H9 (cell line): ENCODE data around the gene NF1. TPM values are rescaled to one million over a fixed set of nuclear protein-coding genes. Genes with fewer than 3 reads are reported as not detected.
A peak's percentile ranks its signal among the peaks of the same experiment; 100 is the strongest.

Experiments used
- DNase-seq: peaks from one replicate; pipeline ENCODE4 v3.0.0-alpha.2; 2017
- H2AFZ ChIP-seq: one replicate; pipeline ENCODE4 v1.6.1; 2013; ENCODE audit warnings: mild to moderate bottlenecking, low read length, control low read depth, moderate library complexity
- H2AK5ac ChIP-seq: 2 replicates; pipeline ENCODE4 v1.6.1; 2013; ENCODE audit warnings: low read length, control low read depth, mixed read lengths; ENCODE audit not compliant: insufficient read length
- H2BK120ac ChIP-seq: one replicate; pipeline ENCODE4 v1.6.1; 2013; ENCODE audit warnings: low read depth, mild to moderate bottlenecking, low read length, control low read depth, inconsistent platforms; ENCODE audit not compliant: poor library complexity, severe bottlenecking
- H2BK12ac ChIP-seq: 2 replicates; pipeline ENCODE4 v1.6.1; 2013; ENCODE audit warnings: low read length, control low read depth, mixed read lengths, low read depth; ENCODE audit not compliant: insufficient read length
- H2BK15ac ChIP-seq: 2 replicates; pipeline ENCODE4 v1.6.1; 2013; ENCODE audit warnings: low read depth, low read length, control low read depth
- H2BK20ac ChIP-seq: one replicate; pipeline ENCODE4 v1.6.1; 2013; ENCODE audit warnings: low read depth, mild to moderate bottlenecking, low read length, control low read depth, inconsistent platforms; ENCODE audit not compliant: poor library complexity, severe bottlenecking
- H2BK5ac ChIP-seq: 2 replicates; pipeline ENCODE4 v1.6.1; 2013; ENCODE audit warnings: low read length, control low read depth, mixed read lengths; ENCODE audit not compliant: insufficient read length
- H3K14ac ChIP-seq: 2 replicates; pipeline ENCODE4 v1.6.1; 2013; ENCODE audit warnings: low read length, control low read depth; ENCODE audit not compliant: insufficient read depth
- H3K18ac ChIP-seq: 2 replicates; pipeline ENCODE4 v1.6.1; 2013; ENCODE audit warnings: low read depth, mild to moderate bottlenecking, mixed read lengths, low read length, control low read depth; ENCODE audit not compliant: insufficient read length
- H3K23ac ChIP-seq: 2 replicates; pipeline ENCODE4 v1.6.1; 2013; ENCODE audit warnings: low read length, control low read depth, mixed read lengths, low read depth; ENCODE audit not compliant: insufficient read length
- H3K23me2 ChIP-seq: 2 replicates; pipeline ENCODE4 v1.6.1; 2013; ENCODE audit warnings: low read depth, mild to moderate bottlenecking, mixed read lengths, low read length, control low read depth; ENCODE audit not compliant: insufficient read length, poor library complexity, severe bottlenecking
- H3K27ac ChIP-seq: 2 replicates; pipeline ENCODE4 v1.5.1; 2013; ENCODE audit warnings: low read length, control low read depth, mixed read lengths, low read depth; ENCODE audit not compliant: insufficient read length
- H3K27me3 ChIP-seq: 2 replicates; pipeline ENCODE4 v1.6.1; 2013; ENCODE audit warnings: low read length, control low read depth, inconsistent platforms; ENCODE audit not compliant: insufficient read depth
- H3K4ac ChIP-seq: 2 replicates; pipeline ENCODE4 v1.6.1; 2013; ENCODE audit warnings: low read depth, mild to moderate bottlenecking, control low read depth, inconsistent platforms, low read length, moderate library complexity
- H3K4me1 ChIP-seq: 2 replicates; pipeline ENCODE4 v1.6.1; 2013; ENCODE audit warnings: low read length, control low read depth, inconsistent platforms; ENCODE audit not compliant: insufficient read depth
- H3K4me2 ChIP-seq: 2 replicates; pipeline ENCODE4 v1.6.1; 2013; ENCODE audit warnings: low read length, control low read depth, mixed read lengths; ENCODE audit not compliant: insufficient read length, insufficient read depth
- H3K56ac ChIP-seq: 2 replicates; pipeline ENCODE4 v1.6.1; 2013; ENCODE audit warnings: low read depth, mild to moderate bottlenecking, mixed read lengths, low read length, control low read depth; ENCODE audit not compliant: insufficient read length
- H3K79me1 ChIP-seq: 2 replicates; pipeline ENCODE4 v1.6.1; 2013; ENCODE audit warnings: low read depth, mild to moderate bottlenecking, moderate library complexity, low read length, control low read depth, inconsistent platforms; ENCODE audit not compliant: insufficient read depth, poor library complexity, severe bottlenecking
- H3K79me2 ChIP-seq: 2 replicates; pipeline ENCODE4 v1.6.1; 2013; ENCODE audit warnings: low read length, control low read depth, inconsistent platforms; ENCODE audit not compliant: insufficient read depth
- H3K9ac ChIP-seq: 2 replicates; pipeline ENCODE4 v1.6.1; 2013; ENCODE audit warnings: low read length, control low read depth, mixed read lengths; ENCODE audit not compliant: insufficient read length; ENCODE audit errors: extremely low read depth
- H3K9me3 ChIP-seq: one replicate; pipeline ENCODE4 v1.6.1; 2013; ENCODE audit warnings: low read depth, low read length, inconsistent platforms; ENCODE audit not compliant: control insufficient read depth
- H3T11ph ChIP-seq: one replicate; pipeline ENCODE4 v1.6.1; 2013; ENCODE audit warnings: mild to moderate bottlenecking, low read length, control low read depth, inconsistent platforms
- H4K20me1 ChIP-seq: one replicate; pipeline ENCODE4 v1.6.1; 2013; ENCODE audit not compliant: control insufficient read depth, insufficient read length, insufficient read depth
- H4K5ac ChIP-seq: 2 replicates; pipeline ENCODE4 v1.6.1; 2013; ENCODE audit warnings: low read depth, mild to moderate bottlenecking, mixed read lengths, low read length, control low read depth; ENCODE audit not compliant: insufficient read length
- H4K8ac ChIP-seq: replicated peaks from 2 replicates; pipeline ENCODE4 v1.6.1; 2013; ENCODE audit warnings: low read length, control low read depth, mixed read lengths, low read depth; ENCODE audit not compliant: insufficient read length
- H4K91ac ChIP-seq: 2 replicates; pipeline ENCODE4 v1.6.1; 2013; ENCODE audit warnings: low read depth, mild to moderate bottlenecking, moderate library complexity, mixed read lengths, low read length, control low read depth; ENCODE audit not compliant: insufficient read length
- H3K27ac Mint-ChIP-seq, 3 experiments: 2 replicates in 2 of 3; 3 replicates in 1 of 3; pipeline ENCODE4 v1.8.0; 2020 to 2021; ENCODE audit warnings: mixed read lengths in 3 of 3, mild to moderate bottlenecking in 1 of 3, moderate library complexity in 1 of 3
- H3K27me3 Mint-ChIP-seq: 2 replicates; pipeline ENCODE4 v1.8.0; 2021; ENCODE audit warnings: low read depth, mild to moderate bottlenecking, moderate library complexity, mixed read lengths
- H3K36me3 Mint-ChIP-seq, 3 experiments: 2 replicates in 2 of 3; 3 replicates in 1 of 3; pipeline ENCODE4 v1.8.0; 2020 to 2021; ENCODE audit warnings: low read depth in 3 of 3, mixed read lengths in 3 of 3; ENCODE audit not compliant: insufficient read depth in 1 of 3
- H3K4me1 Mint-ChIP-seq, 2 experiments: 2 replicates each; pipeline ENCODE4 v1.8.0; 2020; ENCODE audit warnings: mixed read lengths in 2 of 2
- H3K4me3 Mint-ChIP-seq, 2 experiments: 2 replicates in 1 of 2; 3 replicates in 1 of 2; pipeline ENCODE4 v1.8.0; 2020 to 2021; ENCODE audit warnings: mild to moderate bottlenecking in 2 of 2, mixed read lengths in 2 of 2, moderate library complexity in 1 of 2
- H3K9me3 Mint-ChIP-seq, 2 experiments: 2 replicates in 1 of 2; 3 replicates in 1 of 2; pipeline ENCODE4 v1.8.0; 2020; ENCODE audit warnings: mild to moderate bottlenecking in 2 of 2, mixed read lengths in 2 of 2, moderate library complexity in 1 of 2
- WGBS: extraction: QIAGEN DNeasy Blood & Tissue Kit; methylation state at CpG from one replicate; pipeline ENCODE4 v1.1.7; 2013; ENCODE audit warnings: missing lambda C conversion rate, low lambda C conversion rate, mixed read lengths; ENCODE audit not compliant: insufficient read length; ENCODE audit errors: extremely low coverage; 5-methylcytosine and 5-hydroxymethylcytosine counted together
- total RNA-seq: library from RNA; stranded (reverse); gene quantifications from 2 replicates; pipeline ENCODE4 v1.2.1, GENCODE V29; 2021
- TF ChIP-seq, protein P1 (sequence below): fragments of 200-600 bp; sonication (generic); conservative IDR thresholded peaks from 3 replicates; pipeline ENCODE4 v1.8.0; 2021; ENCODE audit warnings: antibody characterized with exemption, mild to moderate bottlenecking

NF1 gene
- total RNA-seq, 1 experiment from 2014 or later, result 38.1 TPM

DNA sequence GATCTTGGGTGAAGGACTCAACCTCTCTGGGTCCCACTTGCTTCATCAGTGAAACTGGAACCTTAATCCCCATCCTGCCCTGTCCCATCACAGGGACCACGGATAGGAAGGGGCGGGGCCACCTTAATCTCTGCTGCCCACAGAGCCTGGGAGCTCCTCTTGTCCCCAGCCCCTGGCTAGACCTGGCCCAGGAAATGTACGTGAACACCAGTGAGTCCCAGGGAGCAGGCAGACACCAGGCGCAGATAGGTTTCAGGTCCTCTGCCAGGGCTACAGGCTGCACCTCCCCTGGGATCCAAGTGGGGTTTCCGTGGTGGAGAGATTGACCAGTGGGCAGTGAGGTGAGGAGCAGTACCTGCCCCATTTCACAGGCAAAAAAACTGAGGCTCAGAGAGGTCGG is 317.7 kb downstream of the NF1 start:
- peaks cover 4% of the 10 kb centered on the region for H4K20me1 ChIP-seq

More for the DNA sequence above, 317.7 kb downstream of the NF1 start:
- Mint-ChIP-seq H3K9me3 (no peaks in the 10 kb centered on the region; a peak in 1 of 5 replicates), H3K27me3 (no peaks in the 10 kb centered on the region), H3K27ac (no peak overlapping the region), H3K36me3 (no peaks in the 10 kb centered on the region), H3K4me1 (peaks cover 38 to 77% of the 10 kb centered on the region in 2 experiments), H3K4me3 (no peak overlapping the region)
- Histone ChIP-seq H3K79me2 (no peaks in the 10 kb centered on the region), H2BK15ac (no peak overlapping the region), H3K14ac (no peak overlapping the region), H3K4me2 (no peak overlapping the region), H3K18ac (no peak overlapping the region), H3K27me3 (no peaks in the 10 kb centered on the region), H2AK5ac (no peak overlapping the region), H4K5ac (no peak overlapping the region), H3K79me1 (no peaks in the 10 kb centered on the region), H2BK20ac (no peak overlapping the region), H2BK5ac (no peak overlapping the region), H3K23me2 (no peaks in the 10 kb centered on the region), H3T11ph (no peak overlapping the region), H2AFZ (no peak overlapping the region), H3K23ac (no peak overlapping the region), H2BK12ac (no peak overlapping the region), H3K4ac (no peak overlapping the region), H3K9ac (no peak overlapping the region), H4K91ac (no peak overlapping the region), H3K4me1 (no peaks in the 10 kb centered on the region; the same call in 1 of the 2 replicates), H3K27ac (no peak overlapping the region), H2BK120ac (no peak overlapping the region), H3K56ac (no peak overlapping the region), H3K9me3 (no peaks in the 10 kb centered on the region), H4K8ac (no peak overlapping the region)
- DNase-seq, result peak; percentile 31
- no CpG with 5 or more reads among the region's 6 CpGs for WGBS
- TF ChIP-seq, protein P1, sequence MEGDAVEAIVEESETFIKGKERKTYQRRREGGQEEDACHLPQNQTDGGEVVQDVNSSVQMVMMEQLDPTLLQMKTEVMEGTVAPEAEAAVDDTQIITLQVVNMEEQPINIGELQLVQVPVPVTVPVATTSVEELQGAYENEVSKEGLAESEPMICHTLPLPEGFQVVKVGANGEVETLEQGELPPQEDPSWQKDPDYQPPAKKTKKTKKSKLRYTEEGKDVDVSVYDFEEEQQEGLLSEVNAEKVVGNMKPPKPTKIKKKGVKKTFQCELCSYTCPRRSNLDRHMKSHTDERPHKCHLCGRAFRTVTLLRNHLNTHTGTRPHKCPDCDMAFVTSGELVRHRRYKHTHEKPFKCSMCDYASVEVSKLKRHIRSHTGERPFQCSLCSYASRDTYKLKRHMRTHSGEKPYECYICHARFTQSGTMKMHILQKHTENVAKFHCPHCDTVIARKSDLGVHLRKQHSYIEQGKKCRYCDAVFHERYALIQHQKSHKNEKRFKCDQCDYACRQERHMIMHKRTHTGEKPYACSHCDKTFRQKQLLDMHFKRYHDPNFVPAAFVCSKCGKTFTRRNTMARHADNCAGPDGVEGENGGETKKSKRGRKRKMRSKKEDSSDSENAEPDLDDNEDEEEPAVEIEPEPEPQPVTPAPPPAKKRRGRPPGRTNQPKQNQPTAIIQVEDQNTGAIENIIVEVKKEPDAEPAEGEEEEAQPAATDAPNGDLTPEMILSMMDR, result no peak
